Measurements from ENCODE around the gene ANGPTL1. TPM values are rescaled to one million over a fixed set of nuclear protein-coding genes. Genes with fewer than 3 reads are reported as not detected.
A peak's percentile ranks its signal among the peaks of the same experiment; 100 is the strongest.
"Not testable (repeated sequence)": the region's sequence is repeated elsewhere in the genome, so short reads cannot be mapped to it uniquely, and the experiment has no call there.

ANGPTL1 gene
- total and polyA plus RNA-seq, 2 experiments from 2014 or later = 0.58 TPM; not detected in 1

DNA sequence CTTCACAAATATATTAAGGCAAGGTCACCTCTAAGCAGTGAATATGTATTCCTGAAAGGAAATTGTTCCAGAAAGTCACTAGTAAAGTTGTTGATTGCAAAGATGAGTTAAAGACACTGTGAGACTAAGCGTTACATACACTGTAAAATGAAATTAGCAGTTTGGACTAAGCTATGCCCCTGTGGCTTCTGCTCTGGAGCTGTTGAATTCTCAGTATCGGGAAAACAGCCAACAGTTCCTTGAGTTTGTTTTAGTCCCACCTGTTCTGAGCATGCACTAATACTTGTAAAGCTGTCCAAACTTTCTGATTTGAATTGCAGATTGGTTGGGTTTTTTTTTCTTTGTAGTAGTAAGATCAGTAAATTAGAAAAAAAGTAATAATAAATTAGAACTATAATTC, 21.0 kb downstream of the ANGPTL1 start:
- Histone ChIP-seq H3K79me2 (replicated peaks; ENCODE audit: insufficient read depth) (no peaks in the 10 kb centered on the region), H3K36me3 (ENCODE audit: insufficient read depth) (no peaks in the 10 kb centered on the region), H3K4me2 (no peak overlapping the region), H3K27ac (ENCODE audit: low read depth) (no peak overlapping the region), H3K27me3 (ENCODE audit: insufficient read depth) (no peaks in the 10 kb centered on the region), H4K20me1 (replicated peaks; ENCODE audit: insufficient read depth) (no peaks in the 10 kb centered on the region; the same call in 1 of the 2 replicates), H3F3A (replicated peaks; ENCODE audit: low read depth) (no peaks in the 10 kb centered on the region), H3K4me3 (no peak overlapping the region), H3K4me1 (ENCODE audit: insufficient read depth) (no peaks in the 10 kb centered on the region), H2AFZ (no peak overlapping the region), H3K9me2 (ENCODE audit: insufficient read depth) (no peaks in the 10 kb centered on the region)
- DNase-seq (ENCODE audit: low spot score) = no peak
- Mint-ChIP-seq H3K27ac (0 out of 2 replicates have a peak overlapping the region, but pooled peaks have one; percentile 20), H3K27me3 (ENCODE audit: insufficient read depth, low read depth, poor library complexity) (no peaks in the 10 kb centered on the region), H3K4me3 (no peak overlapping the region), H3K36me3 (ENCODE audit: low read depth) (no peaks in the 10 kb centered on the region), H3K9me3 (no peaks in the 10 kb centered on the region), H3K4me1 (peaks cover 6% of the 10 kb centered on the region; the same call in 2 of the 3 replicates)
- no peak for ATAC-seq
- TF ChIP-seq EZH2 (IDR thresholded peaks at IDR 0.05; ENCODE audit: low read depth, unreplicated experiment) (no peak), JUNB (IDR thresholded peaks at IDR 0.05; ENCODE audit: unreplicated experiment) (no peak)
- TF ChIP-seq, protein P1, sequence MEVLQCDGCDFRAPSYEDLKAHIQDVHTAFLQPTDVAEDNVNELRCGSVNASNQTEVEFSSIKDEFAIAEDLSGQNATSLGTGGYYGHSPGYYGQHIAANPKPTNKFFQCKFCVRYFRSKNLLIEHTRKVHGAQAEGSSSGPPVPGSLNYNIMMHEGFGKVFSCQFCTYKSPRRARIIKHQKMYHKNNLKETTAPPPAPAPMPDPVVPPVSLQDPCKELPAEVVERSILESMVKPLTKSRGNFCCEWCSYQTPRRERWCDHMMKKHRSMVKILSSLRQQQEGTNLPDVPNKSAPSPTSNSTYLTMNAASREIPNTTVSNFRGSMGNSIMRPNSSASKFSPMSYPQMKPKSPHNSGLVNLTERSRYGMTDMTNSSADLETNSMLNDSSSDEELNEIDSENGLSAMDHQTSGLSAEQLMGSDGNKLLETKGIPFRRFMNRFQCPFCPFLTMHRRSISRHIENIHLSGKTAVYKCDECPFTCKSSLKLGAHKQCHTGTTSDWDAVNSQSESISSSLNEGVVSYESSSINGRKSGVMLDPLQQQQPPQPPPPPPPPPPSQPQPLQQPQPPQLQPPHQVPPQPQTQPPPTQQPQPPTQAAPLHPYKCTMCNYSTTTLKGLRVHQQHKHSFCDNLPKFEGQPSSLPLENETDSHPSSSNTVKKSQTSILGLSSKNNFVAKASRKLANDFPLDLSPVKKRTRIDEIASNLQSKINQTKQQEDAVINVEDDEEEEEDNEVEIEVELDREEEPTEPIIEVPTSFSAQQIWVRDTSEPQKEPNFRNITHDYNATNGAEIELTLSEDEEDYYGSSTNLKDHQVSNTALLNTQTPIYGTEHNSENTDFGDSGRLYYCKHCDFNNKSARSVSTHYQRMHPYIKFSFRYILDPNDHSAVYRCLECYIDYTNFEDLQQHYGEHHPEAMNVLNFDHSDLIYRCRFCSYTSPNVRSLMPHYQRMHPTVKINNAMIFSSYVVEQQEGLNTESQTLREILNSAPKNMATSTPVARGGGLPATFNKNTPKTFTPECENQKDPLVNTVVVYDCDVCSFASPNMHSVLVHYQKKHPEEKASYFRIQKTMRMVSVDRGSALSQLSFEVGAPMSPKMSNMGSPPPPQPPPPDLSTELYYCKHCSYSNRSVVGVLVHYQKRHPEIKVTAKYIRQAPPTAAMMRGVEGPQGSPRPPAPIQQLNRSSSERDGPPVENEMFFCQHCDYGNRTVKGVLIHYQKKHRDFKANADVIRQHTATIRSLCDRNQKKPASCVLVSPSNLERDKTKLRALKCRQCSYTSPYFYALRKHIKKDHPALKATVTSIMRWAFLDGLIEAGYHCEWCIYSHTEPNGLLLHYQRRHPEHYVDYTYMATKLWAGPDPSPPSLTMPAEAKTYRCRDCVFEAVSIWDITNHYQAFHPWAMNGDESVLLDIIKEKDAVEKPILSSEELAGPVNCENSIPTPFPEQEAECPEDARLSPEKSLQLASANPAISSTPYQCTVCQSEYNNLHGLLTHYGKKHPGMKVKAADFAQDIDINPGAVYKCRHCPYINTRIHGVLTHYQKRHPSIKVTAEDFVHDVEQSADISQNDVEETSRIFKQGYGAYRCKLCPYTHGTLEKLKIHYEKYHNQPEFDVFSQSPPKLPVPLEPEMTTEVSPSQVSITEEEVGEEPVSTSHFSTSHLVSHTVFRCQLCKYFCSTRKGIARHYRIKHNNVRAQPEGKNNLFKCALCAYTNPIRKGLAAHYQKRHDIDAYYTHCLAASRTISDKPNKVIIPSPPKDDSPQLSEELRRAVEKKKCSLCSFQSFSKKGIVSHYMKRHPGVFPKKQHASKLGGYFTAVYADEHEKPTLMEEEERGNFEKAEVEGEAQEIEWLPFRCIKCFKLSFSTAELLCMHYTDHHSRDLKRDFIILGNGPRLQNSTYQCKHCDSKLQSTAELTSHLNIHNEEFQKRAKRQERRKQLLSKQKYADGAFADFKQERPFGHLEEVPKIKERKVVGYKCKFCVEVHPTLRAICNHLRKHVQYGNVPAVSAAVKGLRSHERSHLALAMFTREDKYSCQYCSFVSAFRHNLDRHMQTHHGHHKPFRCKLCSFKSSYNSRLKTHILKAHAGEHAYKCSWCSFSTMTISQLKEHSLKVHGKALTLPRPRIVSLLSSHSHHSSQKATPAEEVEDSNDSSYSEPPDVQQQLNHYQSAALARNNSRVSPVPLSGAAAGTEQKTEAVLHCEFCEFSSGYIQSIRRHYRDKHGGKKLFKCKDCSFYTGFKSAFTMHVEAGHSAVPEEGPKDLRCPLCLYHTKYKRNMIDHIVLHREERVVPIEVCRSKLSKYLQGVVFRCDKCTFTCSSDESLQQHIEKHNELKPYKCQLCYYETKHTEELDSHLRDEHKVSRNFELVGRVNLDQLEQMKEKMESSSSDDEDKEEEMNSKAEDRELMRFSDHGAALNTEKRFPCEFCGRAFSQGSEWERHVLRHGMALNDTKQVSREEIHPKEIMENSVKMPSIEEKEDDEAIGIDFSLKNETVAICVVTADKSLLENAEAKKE (CRISPR knock-in tag; IDR thresholded peaks at IDR 0.05) = no peak

DNA sequence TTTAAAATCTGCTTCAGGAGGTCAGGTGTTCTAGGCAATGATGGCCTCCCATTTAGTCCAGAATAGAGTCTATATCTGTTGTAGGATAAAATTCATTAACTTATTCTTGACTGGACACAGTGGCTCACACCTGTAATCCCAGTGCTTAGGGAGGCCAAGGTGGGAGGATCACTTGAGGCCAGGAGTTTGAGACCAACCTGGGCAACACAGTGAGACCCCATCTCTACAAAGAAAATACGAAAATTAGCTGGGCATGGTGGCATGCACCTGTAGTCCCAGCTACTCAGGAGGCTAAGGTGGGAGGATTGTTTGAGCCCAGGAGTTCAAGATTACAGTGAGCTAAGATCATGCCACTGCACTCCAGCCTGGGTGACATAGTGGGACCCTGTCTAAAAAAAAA, 23.0 kb downstream of the ANGPTL1 start:
- H3K4me2 ChIP-seq; H4K20me1 ChIP-seq (replicated peaks; ENCODE audit: insufficient read depth); H3K9me3 Mint-ChIP-seq; H3K27ac Mint-ChIP-seq; H3F3A ChIP-seq (replicated peaks; ENCODE audit: low read depth); H2AFZ ChIP-seq; H3K36me3 ChIP-seq (ENCODE audit: insufficient read depth); H3K27ac ChIP-seq (ENCODE audit: low read depth); H3K4me3 Mint-ChIP-seq; H3K4me1 Mint-ChIP-seq; DNase-seq (ENCODE audit: low spot score); ATAC-seq; H3K4me3 ChIP-seq; H3K36me3 Mint-ChIP-seq (ENCODE audit: low read depth); H3K4me1 ChIP-seq (ENCODE audit: insufficient read depth); H3K27me3 ChIP-seq (ENCODE audit: insufficient read depth); H3K79me2 ChIP-seq (replicated peaks; ENCODE audit: insufficient read depth); H3K27me3 Mint-ChIP-seq (ENCODE audit: insufficient read depth, low read depth, poor library complexity); H3K9me2 ChIP-seq (ENCODE audit: insufficient read depth): not testable (repeated sequence)

All from GM23338 (cell line).